C4-2B (cell line): ENCODE data around the gene SLC25A5.

ENCODE experiments used
- H3K27ac ChIP-seq: fragments of 450-650 bp; 2 replicates; pipeline ENCODE4 v1.5.1; 2017
- ZFX ChIP-seq: fragments of 450-650 bp; IDR thresholded peaks from 2 replicates; pipeline ENCODE4 v1.6.1; 2017
- TF ChIP-seq, protein P1 (sequence below): fragments of 450-650 bp; conservative IDR thresholded peaks from 2 replicates; pipeline ENCODE4 v1.5.1; 2017; ENCODE audit warnings: mild to moderate bottlenecking

Gene SLC25A5

DNA sequence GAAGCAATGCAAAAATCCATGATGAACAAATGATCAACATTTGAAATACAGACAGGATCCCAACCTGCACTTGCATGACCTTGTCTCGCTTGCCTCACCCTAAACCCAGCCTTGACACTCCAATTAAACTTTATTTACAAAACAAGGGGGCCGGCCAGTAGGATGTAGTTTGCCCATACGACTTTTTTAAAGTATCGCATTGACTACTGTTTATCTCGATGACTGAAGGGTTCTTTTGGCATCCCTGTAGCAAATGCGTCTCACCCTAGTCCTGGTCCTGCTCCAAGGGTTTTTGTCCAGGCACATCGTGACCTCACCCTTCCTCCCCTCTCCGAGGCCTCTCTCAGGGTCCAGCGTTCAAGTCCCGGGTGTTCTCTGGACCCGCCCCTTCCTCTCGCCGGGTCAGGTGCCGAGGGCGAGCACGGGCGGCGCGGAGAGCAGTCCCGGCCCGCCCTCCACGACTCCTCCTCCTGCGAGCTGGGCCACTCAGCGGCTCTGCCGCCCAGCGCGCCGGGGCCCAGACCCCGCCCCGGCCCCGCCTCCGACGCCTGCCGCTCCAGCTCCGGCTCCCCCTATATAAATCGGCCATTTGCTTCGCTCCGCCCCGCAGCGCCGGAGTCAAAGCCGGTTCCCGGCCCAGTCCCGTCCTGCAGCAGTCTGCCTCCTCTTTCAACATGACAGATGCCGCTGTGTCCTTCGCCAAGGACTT, at the start of gene SLC25A5:
TSS of gene SLC25A5 (plus strand) at position 603 of the 709 bp plus-strand sequence. CDS start at position 675, 72 bp downstream.
- H3K27ac ChIP-seq = peak within 1 kb of the TSS; percentile 100
- no peak for TF ChIP-seq ZFX
- TF ChIP-seq, protein P1, sequence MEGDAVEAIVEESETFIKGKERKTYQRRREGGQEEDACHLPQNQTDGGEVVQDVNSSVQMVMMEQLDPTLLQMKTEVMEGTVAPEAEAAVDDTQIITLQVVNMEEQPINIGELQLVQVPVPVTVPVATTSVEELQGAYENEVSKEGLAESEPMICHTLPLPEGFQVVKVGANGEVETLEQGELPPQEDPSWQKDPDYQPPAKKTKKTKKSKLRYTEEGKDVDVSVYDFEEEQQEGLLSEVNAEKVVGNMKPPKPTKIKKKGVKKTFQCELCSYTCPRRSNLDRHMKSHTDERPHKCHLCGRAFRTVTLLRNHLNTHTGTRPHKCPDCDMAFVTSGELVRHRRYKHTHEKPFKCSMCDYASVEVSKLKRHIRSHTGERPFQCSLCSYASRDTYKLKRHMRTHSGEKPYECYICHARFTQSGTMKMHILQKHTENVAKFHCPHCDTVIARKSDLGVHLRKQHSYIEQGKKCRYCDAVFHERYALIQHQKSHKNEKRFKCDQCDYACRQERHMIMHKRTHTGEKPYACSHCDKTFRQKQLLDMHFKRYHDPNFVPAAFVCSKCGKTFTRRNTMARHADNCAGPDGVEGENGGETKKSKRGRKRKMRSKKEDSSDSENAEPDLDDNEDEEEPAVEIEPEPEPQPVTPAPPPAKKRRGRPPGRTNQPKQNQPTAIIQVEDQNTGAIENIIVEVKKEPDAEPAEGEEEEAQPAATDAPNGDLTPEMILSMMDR = no peak

DNA sequence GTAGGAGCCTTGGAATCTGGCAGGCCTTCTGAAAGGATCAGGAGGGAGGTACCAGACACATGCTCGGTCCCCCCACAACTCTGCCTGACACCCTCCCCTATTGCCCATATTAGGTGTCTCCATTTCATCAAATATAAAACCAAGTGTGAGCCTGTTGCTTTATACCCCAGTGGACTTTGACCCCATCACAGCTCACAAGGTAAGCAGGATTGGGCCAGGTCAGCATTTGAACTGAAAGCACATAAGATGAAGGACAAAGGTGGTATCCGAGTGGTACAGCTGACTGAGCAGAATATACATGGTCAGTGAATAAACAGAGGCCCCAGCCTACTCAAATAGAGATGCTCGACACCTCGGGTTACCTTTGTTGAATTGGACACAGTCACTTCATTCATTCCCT, 49.1 kb upstream of the SLC25A5 start:
- TF ChIP-seq, protein P1 = no peak
- TF ChIP-seq ZFX = no peak
- H3K27ac ChIP-seq = no peak overlapping the region

- H3K27ac ChIP-seq = no peak overlapping the region
- TF ChIP-seq, protein P1 = no peak
- no peak for TF ChIP-seq ZFX
These were observed 48.3 kb upstream of the SLC25A5 start for GRCh38 chrX:119419898-119420297.

GRCh38 chrX:119421016-119421705, 47.1 kb upstream of the SLC25A5 start:
- TF ChIP-seq, protein P1 = no peak
- TF ChIP-seq ZFX = no peak
- no peak overlapping the region for H3K27ac ChIP-seq

GRCh38 chrX:119423631-119424030, 44.6 kb upstream of the SLC25A5 start:
- H3K27ac ChIP-seq = no peak overlapping the region
- TF ChIP-seq ZFX = no peak
- TF ChIP-seq, protein P1 = no peak

- no peak for TF ChIP-seq ZFX
- TF ChIP-seq, protein P1 = no peak
- no peak overlapping the region; the same call in 1 of the 2 replicates for H3K27ac ChIP-seq
These were observed 43.2 kb upstream of the SLC25A5 start for GRCh38 chrX:119424999-119425398.
